Hepatocyte (in vitro differentiated cells): ENCODE results near the gene MAP3K5. TPM values are rescaled to one million over a fixed set of nuclear protein-coding genes. Genes with fewer than 3 reads are reported as not detected.
"Not testable (repeated sequence)": the region's sequence is repeated elsewhere in the genome, so short reads cannot be mapped to it uniquely, and the experiment has no call there.

Experiments used
- DNase-seq: peaks from one replicate; pipeline ENCODE4 v3.0.0-alpha.2; 2016; ENCODE audit warnings: low spot score
- H2AFZ ChIP-seq: fragments of 200-600 bp; sonication (generic); 2 replicates; pipeline ENCODE4 v1.6.0; 2016; ENCODE audit warnings: antibody characterized with exemption, mild to moderate bottlenecking
- H3K27ac ChIP-seq: fragments of 200-600 bp; sonication (generic); 2 replicates; pipeline ENCODE4 v1.5.1; 2016; ENCODE audit warnings: mild to moderate bottlenecking
- H3K27me3 ChIP-seq: fragments of 200-600 bp; sonication (generic); 2 replicates; pipeline ENCODE4 v1.6.1; 2016
- H3K36me3 ChIP-seq: fragments of 200-600 bp; sonication (generic); replicated peaks from 2 replicates; pipeline ENCODE4 v1.5.1; 2016; ENCODE audit warnings: low read depth; ENCODE audit not compliant: insufficient read depth
- H3K4me1 ChIP-seq: fragments of 200-600 bp; sonication (generic); 2 replicates; pipeline ENCODE4 v1.5.1; 2016; ENCODE audit warnings: mild to moderate bottlenecking, moderate library complexity; ENCODE audit not compliant: insufficient read depth
- H3K4me2 ChIP-seq: fragments of 200-600 bp; sonication (generic); 2 replicates; pipeline ENCODE4 v1.6.0; 2016
- H3K4me3 ChIP-seq: fragments of 200-600 bp; sonication (generic); 2 replicates; pipeline ENCODE4 v1.5.1; 2016; ENCODE audit warnings: mild to moderate bottlenecking
- H3K79me2 ChIP-seq: fragments of 200-600 bp; sonication (generic); 2 replicates; pipeline ENCODE4 v1.6.0; 2017; ENCODE audit warnings: mild to moderate bottlenecking
- H3K9me2 ChIP-seq: fragments of 200-600 bp; sonication (generic); replicated peaks from 2 replicates; pipeline ENCODE4 v1.6.0; 2017; ENCODE audit warnings: mild to moderate bottlenecking; ENCODE audit not compliant: insufficient read depth
- H3K9me3 ChIP-seq: fragments of 200-600 bp; sonication (generic); 2 replicates; pipeline ENCODE4 v1.5.1; 2016; ENCODE audit warnings: low read depth, mild to moderate bottlenecking
- H4K20me1 ChIP-seq: fragments of 200-600 bp; sonication (generic); 2 replicates; pipeline ENCODE4 v1.6.0; 2016; ENCODE audit warnings: mild to moderate bottlenecking; ENCODE audit not compliant: insufficient read depth, poor library complexity, severe bottlenecking
- CTCF ChIP-seq: fragments of 200-600 bp; sonication (generic); IDR thresholded peaks from 2 replicates; pipeline ENCODE4 v1.5.1; 2016; ENCODE audit warnings: antibody characterized with exemption, mild to moderate bottlenecking; ENCODE audit not compliant: poor library complexity
- EZH2 ChIP-seq: fragments of 200-600 bp; sonication (generic); IDR thresholded peaks from 2 replicates; pipeline ENCODE4 v1.6.1; 2016; ENCODE audit warnings: antibody characterized with exemption, mild to moderate bottlenecking, borderline replicate concordance
- EZH2phosphoT487 ChIP-seq: fragments of 200-600 bp; sonication (generic); IDR thresholded peaks from one replicate; pipeline ENCODE4 v1.6.1; 2018; ENCODE audit warnings: antibody characterized with exemption, mild to moderate bottlenecking, low read depth, moderate library complexity; ENCODE audit not compliant: unreplicated experiment, severe bottlenecking
- WGBS: methylation state at CpG from one replicate; pipeline ENCODE4 v1.1.6; 2016; ENCODE audit warnings: low lambda C conversion rate; ENCODE audit errors: missing lambda C conversion rate; 5-methylcytosine and 5-hydroxymethylcytosine counted together
- polyA plus RNA-seq: library from polyadenylated mRNA; unstranded; fragments of >200 nt; fragmentation: Nextera tagmentation; extraction: Ambion mirVana; gene quantifications from 2 replicates; pipeline ENCODE4 v1.2.1, GENCODE V29; 2016
- total RNA-seq: library from RNA; depleted of rRNA; stranded (reverse); fragments of >200 nt; gene quantifications from 2 replicates; pipeline ENCODE4 v1.2.3, GENCODE V29; 2014

MAP3K5 gene
- total and polyA plus RNA-seq, 2 experiments from 2014 or later = 2.2 to 5.9 TPM

GRCh38 chr6:136761227-136761922 is 30.9 kb downstream of the MAP3K5 start:
- Histone ChIP-seq H3K27me3 (no peaks in the 10 kb centered on the region), H3K4me3 (no peak overlapping the region), H3K27ac (no peak overlapping the region), H3K4me1 (peaks cover 12% of the 10 kb centered on the region), H3K4me2 (peak overlapping the region; percentile 21), H3K9me3 (no peaks in the 10 kb centered on the region), H2AFZ (no peak overlapping the region), H4K20me1 (no peaks in the 10 kb centered on the region), H3K9me2 (no peaks in the 10 kb centered on the region), H3K79me2 (no peaks in the 10 kb centered on the region), H3K36me3 (no peaks in the 10 kb centered on the region)
- no peak for DNase-seq
- TF ChIP-seq EZH2 = no peak
- no peak for TF ChIP-seq EZH2phosphoT487
- TF ChIP-seq CTCF = no peak
- 61% methylated on average over 9 of the region's 9 CpGs for WGBS

- peaks cover 12% of the 10 kb centered on the region for H3K4me1 ChIP-seq
- H3K27me3 ChIP-seq, DNase-seq, H3K9me2 ChIP-seq, H3K79me2 ChIP-seq, H3K4me3 ChIP-seq, H2AFZ ChIP-seq, H3K9me3 ChIP-seq, H4K20me1 ChIP-seq, H3K36me3 ChIP-seq, H3K4me2 ChIP-seq, H3K27ac ChIP-seq: not testable (repeated sequence)
- 90% methylated on average over 5 of the region's 5 CpGs for WGBS
These were observed 31.5 kb downstream of the MAP3K5 start for GRCh38 chr6:136760781-136761180.

- Histone ChIP-seq H3K79me2 (no peaks in the 10 kb centered on the region), H3K27me3 (no peaks in the 10 kb centered on the region), H3K4me1 (peaks cover 9% of the 10 kb centered on the region), H3K4me3 (no peak overlapping the region), H2AFZ (no peak overlapping the region), H4K20me1 (no peaks in the 10 kb centered on the region), H3K9me2 (no peaks in the 10 kb centered on the region), H3K4me2 (no peak overlapping the region), H3K36me3 (no peaks in the 10 kb centered on the region), H3K27ac (no peak overlapping the region), H3K9me3 (no peaks in the 10 kb centered on the region)
- DNase-seq = no peak
- 88% methylated on average over 2 of the region's 2 CpGs for WGBS
- TF ChIP-seq EZH2phosphoT487 (no peak), CTCF (no peak), EZH2 (no peak)
These were observed 35.1 kb downstream of the MAP3K5 start for GRCh38 chr6:136757150-136757549.

GRCh38 chr6:136754820-136755219 is 37.5 kb downstream of the MAP3K5 start:
- no peaks in the 10 kb centered on the region for H3K9me2 ChIP-seq
- no peak for DNase-seq
- WGBS = 85% methylated on average over 7 of the region's 7 CpGs
- no peaks in the 10 kb centered on the region for H3K79me2 ChIP-seq
- no peak overlapping the region for H3K4me2 ChIP-seq
- no peaks in the 10 kb centered on the region for H3K36me3 ChIP-seq
- H4K20me1 ChIP-seq = no peaks in the 10 kb centered on the region
- H3K27me3 ChIP-seq = no peaks in the 10 kb centered on the region
- H2AFZ ChIP-seq = no peak overlapping the region
- H3K4me1 ChIP-seq = no peaks in the 10 kb centered on the region
- H3K4me3 ChIP-seq = no peak overlapping the region
- TF ChIP-seq EZH2 (no peak), CTCF (no peak), EZH2phosphoT487 (no peak)
- H3K9me3 ChIP-seq = no peaks in the 10 kb centered on the region
- no peak overlapping the region for H3K27ac ChIP-seq
